NB4 (cell line): Measurements from ENCODE around the gene JOSD1.

Source experiments
- DNase-seq: peaks from one replicate; pipeline ENCODE4 v3.0.0; 2010; ENCODE audit warnings: low read depth
- H3K4me3 ChIP-seq: one replicate; pipeline ENCODE4 v1.5.1; 2011; ENCODE audit warnings: mild to moderate bottlenecking, low read depth, low read length, moderate library complexity
- MYC ChIP-seq: IDR thresholded peaks from 2 replicates; pipeline ENCODE4 v1.6.1; 2011; ENCODE audit warnings: low read depth, low read length
- POLR2A ChIP-seq: IDR thresholded peaks from 2 replicates; pipeline ENCODE4 v1.6.1; 2011; ENCODE audit warnings: mild to moderate bottlenecking; ENCODE audit not compliant: insufficient read length; ENCODE audit errors: extremely low read depth
- TF ChIP-seq, protein P1 (sequence below): IDR thresholded peaks from one replicate; pipeline ENCODE4 v1.5.1; 2012; ENCODE audit warnings: low read depth, low read length
- TF ChIP-seq, protein P2 (sequence below): IDR thresholded peaks from 2 replicates; pipeline ENCODE4 v1.6.1; 2011; ENCODE audit warnings: low read depth, low read length

JOSD1 gene

DNA sequence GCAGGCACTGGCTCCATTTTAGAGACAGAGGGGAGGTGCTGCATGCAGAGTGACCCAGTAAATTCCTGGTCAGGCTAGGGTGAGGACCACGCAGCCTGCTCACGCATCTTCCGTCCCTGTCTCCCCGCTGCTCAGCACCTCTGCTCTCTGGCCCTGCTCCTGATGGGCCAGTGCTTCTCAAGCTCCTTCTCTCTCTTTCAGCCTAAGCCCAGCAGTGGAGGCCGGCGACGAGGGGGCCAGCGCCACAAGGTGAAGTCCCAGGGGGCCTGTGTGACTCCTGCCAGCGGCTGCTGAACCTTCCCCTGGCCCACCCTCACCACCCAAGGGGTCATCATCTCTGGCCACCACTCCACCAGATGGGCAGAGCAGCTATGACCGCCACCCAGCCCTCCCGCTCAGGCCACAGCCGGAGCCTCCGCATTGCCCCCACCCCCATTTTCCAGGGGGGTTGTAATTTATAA is 29.7 kb upstream of the JOSD1 start:
- TF ChIP-seq, protein P1, sequence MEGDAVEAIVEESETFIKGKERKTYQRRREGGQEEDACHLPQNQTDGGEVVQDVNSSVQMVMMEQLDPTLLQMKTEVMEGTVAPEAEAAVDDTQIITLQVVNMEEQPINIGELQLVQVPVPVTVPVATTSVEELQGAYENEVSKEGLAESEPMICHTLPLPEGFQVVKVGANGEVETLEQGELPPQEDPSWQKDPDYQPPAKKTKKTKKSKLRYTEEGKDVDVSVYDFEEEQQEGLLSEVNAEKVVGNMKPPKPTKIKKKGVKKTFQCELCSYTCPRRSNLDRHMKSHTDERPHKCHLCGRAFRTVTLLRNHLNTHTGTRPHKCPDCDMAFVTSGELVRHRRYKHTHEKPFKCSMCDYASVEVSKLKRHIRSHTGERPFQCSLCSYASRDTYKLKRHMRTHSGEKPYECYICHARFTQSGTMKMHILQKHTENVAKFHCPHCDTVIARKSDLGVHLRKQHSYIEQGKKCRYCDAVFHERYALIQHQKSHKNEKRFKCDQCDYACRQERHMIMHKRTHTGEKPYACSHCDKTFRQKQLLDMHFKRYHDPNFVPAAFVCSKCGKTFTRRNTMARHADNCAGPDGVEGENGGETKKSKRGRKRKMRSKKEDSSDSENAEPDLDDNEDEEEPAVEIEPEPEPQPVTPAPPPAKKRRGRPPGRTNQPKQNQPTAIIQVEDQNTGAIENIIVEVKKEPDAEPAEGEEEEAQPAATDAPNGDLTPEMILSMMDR = no peak
- TF ChIP-seq, protein P2, sequence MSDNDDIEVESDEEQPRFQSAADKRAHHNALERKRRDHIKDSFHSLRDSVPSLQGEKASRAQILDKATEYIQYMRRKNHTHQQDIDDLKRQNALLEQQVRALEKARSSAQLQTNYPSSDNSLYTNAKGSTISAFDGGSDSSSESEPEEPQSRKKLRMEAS = no peak
- DNase-seq = no peak
- no peak overlapping the region for H3K4me3 ChIP-seq

DNA sequence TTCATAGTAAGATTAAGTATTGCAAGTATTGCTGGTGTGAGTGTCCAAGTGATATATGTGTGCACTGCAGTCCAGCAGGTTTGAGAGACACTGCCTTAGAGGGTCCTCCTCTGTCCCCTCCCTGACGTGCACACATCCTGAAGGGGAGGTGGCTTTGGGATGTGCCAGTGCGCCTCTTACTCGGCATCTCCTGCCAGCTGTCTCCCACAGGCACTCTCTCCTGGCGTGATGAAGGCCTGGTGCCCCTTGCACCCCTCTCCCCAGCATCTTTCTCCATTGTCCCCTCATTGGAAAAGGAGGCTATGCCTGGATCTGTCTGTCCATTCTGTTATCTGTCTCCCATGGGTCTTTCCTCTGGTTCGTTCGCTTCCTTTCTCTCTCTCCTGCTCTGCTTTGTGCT is 29.2 kb upstream of the JOSD1 start:
- DNase-seq = no peak
- no peak for TF ChIP-seq POLR2A
- TF ChIP-seq, protein P1 = no peak
- no peak for TF ChIP-seq MYC
- TF ChIP-seq, protein P2 = no peak
- H3K4me3 ChIP-seq = no peak overlapping the region

DNA sequence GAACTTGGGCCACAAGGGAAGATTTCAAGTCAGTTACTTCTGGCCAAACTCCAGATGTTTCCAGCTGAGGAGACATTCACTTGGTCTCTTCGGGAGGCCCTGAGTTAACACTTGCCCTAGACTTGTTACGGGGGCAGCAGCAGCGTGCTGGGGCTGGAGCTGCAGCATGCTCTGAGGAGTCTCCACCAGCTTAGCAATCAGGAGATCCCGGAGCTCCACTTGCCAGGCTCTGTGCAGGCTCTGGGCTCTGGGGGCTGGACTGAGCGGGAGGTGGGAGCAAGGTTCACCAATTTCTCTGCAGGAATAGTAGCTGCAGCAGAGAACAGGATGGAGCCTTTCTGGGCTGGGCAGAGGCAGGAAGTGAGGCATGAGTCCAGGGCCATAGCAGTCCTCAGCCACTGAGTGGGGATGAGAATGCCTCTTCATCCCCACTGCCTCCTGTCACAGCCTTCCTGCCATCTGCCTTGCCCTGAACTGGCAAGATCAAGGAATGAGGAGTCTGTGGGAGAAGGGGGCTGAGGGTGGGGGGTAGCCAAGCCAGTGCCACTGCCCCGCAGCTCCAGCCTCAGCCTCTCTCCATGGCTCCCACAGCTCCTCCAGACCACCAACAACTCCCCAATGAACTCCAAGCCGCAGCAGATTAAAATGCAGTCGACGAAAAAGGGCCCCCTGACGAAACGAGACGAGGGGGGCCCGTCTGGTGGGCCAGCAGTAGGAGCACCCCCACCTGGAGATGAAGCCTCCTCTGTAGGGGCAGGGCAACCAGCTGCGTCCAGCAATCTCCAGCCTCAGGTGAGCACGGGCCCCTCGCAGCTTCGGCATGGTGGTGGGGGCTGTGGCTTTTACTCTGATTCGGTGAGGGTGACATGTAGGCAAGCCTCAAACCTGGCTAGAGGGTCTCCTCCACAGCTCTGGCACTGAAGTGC is 28.4 kb upstream of the JOSD1 start:
- no peak for DNase-seq
- H3K4me3 ChIP-seq = no peak overlapping the region
- no peak for TF ChIP-seq POLR2A
- TF ChIP-seq, protein P1 = no peak
- no peak for TF ChIP-seq MYC
- TF ChIP-seq, protein P2 = no peak

DNA sequence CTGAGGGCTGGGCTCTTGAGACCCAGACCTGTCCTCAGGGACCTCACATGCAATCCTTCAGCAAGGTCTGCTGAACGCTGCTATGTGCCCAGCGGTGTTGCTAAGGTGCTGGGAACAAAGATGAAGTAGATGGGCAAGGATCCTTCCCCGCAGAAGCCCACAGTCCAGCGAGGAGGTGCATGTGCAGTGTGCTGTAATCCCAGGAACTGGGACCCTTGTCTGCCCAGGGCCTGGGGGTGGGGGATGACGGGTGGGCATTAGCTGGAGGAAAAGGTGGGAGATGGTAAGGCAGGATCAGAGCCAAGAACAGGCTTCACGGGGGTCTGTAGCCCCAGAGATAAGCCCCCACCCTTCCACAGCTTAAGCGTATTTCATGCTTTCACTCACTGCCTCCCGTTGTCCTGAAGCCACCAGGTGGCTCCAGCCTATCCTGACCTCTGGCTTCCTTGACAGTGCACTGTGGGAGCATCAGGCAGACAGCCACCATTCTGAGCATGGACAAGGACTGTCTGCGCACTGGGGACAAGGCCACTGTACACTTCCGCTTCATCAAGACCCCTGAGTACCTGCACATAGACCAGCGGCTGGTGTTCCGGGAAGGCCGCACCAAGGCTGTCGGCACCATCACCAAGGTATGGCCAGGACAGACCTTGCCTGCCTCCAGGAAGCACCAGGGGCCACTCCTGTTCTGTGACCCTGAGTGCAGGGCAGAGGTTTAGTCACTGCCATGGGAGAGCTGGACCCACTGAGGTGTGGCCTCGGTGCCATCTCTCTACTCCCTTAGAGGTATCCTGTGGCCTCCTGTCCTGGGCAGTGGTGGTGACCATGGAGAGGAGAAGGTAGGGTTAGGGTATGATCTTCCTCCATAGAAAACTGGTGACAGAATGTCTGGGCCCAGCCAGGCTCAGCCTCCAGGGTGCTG is 27.0 kb upstream of the JOSD1 start:
- H3K4me3 ChIP-seq = no peak overlapping the region

DNA sequence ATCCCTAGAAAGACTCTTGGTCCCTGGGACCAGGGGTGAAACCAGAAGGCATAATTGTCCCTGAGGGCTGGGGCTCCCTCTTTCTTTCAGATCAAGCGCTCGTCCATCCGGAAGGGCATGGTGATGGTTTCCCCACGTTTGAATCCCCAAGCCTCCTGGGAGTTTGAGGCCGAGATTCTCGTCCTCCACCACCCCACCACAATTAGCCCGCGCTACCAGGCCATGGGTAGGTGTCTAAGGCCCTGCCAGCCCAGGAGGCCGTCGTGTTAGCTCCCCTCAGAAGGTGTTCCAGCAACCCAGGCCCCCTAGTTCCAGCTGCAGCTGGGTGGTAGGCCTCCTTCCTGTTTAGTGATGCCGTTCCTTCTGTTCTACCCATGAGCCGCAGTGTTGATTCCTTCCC is 26.4 kb upstream of the JOSD1 start:
- TF ChIP-seq MYC (no peak), POLR2A (no peak)
- TF ChIP-seq, protein P2 = no peak
- TF ChIP-seq, protein P1 = no peak
- no peak for DNase-seq
- H3K4me3 ChIP-seq = no peak overlapping the region

More for the DNA sequence above, 27.0 kb upstream of the JOSD1 start:
- no peak for DNase-seq
- TF ChIP-seq, protein P2 = no peak
- TF ChIP-seq POLR2A = no peak

DNA sequence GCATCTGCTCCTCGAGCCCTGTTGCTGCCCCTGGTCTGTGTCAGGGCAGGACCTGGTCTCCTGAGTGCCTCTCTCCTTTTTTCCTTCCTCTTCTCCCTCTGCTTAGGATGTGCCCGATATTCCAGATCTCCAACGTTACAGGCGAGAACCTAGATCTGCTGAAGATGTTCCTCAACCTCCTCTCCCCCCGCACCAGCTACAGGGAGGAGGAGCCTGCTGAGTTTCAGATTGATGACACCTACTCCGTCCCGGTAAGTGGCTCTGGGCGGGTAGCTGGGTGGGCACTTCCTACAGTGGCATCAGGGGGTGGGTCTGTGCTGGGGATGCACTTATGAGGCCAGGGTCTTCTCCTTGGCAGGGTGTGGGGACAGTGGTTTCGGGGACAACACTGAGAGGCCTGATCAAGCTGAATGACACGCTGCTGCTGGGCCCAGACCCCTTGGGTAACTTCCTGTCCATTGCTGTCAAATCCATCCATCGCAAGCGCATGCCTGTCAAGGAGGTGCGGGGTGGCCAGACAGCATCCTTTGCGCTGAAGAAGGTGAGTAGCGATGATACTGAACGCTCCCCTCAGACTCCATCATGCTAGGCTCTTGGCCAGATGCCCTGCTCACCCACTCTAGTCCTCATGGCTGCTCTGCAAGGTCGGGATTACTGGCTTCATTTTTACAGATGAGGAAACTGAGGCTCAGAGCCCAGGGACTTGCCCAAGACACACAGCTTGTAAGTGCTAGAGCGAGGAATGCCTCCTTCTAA is 25.3 kb upstream of the JOSD1 start:
- TF ChIP-seq, protein P2 = no peak
- no peak for TF ChIP-seq MYC
- no peak for TF ChIP-seq POLR2A
- TF ChIP-seq, protein P1 = no peak
- no peak for DNase-seq
- H3K4me3 ChIP-seq = no peak overlapping the region
